Left lobe of liver (tissue), 2 donors: ENCODE results near the gene ARHGAP15. TPM values are rescaled to one million over a fixed set of nuclear protein-coding genes. Genes with fewer than 3 reads are reported as not detected.

Experiments
- ATAC-seq: fragments of 200-7000 bp; cut with Tn5 transposase; one replicate; pipeline ENCODE4 v1.9.1; 2020; ENCODE audit warnings: mild to moderate bottlenecking, moderate library complexity
- DNase-seq: peaks from one replicate; pipeline ENCODE4 v3.0.0-alpha.2; 2020; ENCODE audit warnings: low spot score
- total RNA-seq: library from RNA; stranded (reverse); gene quantifications from one replicate; pipeline ENCODE4 v1.2.1, GENCODE V29; 2021
- donor health status: DM: no; HTN: no; CAD: no; lungs with moderate emphysema.
- donor health status: DM: no; HTN: yes; CAD: no.

The ARHGAP15 gene
- total RNA-seq, 1 donor from 2014 or later = 2.3 TPM

DNA sequence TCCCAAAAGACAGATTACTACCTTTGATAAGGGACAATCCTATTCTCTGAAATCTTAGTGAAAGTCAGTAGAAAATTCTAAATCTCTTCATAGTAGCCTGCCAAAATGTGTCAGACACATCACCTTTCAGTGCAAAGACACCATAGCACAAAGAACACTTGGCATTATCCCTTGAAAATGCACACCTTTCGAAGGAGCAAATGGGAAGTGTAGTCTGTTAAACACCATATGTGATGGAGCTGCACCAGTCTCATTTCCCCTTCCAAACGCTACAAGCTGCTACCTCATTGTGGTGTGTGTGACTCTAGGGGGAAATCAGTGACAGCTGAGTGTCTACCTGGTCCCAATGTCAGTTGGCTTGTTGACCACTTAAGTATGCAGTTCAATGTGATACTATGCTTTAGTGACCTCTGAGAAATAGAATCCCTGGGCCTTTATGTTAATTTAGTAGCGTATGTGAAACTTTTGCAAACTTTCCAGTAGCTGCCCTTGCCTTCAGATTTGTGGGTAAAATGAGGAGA is 551.7 kb downstream of the ARHGAP15 start:
- ATAC-seq (no peak), DNase-seq (no peak)

DNA sequence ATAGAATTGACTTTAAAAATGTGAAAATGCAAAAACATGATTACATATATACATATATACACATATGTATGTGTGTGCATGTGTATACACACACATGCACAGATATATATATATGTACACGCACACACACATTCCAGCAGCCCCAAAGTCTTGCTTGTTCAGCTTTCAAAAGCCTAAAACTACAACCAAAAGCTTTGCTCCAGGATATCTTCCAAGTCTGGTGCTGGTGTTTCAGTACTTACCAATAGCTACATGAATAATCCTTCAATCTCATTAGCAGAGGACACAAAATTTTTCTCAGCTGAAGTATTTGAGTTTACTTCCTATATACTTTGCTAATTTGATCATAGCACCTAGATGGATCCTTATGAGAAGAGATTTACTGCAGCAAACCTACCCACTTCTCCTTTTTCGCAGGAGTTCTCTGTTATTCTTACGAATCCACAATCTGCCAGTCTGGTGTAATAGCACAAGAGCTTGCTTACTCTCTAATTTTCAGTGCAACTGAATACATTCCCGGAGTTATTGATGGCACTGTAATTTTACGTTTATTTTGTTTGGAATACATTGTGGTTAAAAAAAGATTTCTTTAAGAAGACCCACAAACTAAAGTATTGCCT is 553.3 kb downstream of the ARHGAP15 start:
- ATAC-seq (no peak), DNase-seq (no peak)

DNA sequence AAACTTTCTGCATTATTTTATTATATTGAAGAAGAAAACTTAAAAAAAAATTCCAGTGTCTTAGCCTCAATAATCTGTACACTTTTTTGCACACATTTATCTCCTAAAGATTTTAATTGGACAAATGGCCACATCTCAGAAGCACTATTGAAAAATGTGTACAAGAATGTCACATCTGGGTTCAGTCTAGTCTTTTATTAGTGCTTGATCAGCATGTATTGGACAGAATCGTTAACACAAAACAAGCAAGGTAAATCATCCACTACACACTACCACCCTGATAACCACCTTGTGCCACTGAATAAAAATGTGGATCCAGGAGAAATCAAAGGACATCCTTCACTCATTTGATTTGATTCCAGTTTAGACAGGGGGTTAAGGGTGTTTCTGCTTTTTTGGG is 554.8 kb downstream of the ARHGAP15 start:
- DNase-seq (no peak), ATAC-seq (no peak)

DNA sequence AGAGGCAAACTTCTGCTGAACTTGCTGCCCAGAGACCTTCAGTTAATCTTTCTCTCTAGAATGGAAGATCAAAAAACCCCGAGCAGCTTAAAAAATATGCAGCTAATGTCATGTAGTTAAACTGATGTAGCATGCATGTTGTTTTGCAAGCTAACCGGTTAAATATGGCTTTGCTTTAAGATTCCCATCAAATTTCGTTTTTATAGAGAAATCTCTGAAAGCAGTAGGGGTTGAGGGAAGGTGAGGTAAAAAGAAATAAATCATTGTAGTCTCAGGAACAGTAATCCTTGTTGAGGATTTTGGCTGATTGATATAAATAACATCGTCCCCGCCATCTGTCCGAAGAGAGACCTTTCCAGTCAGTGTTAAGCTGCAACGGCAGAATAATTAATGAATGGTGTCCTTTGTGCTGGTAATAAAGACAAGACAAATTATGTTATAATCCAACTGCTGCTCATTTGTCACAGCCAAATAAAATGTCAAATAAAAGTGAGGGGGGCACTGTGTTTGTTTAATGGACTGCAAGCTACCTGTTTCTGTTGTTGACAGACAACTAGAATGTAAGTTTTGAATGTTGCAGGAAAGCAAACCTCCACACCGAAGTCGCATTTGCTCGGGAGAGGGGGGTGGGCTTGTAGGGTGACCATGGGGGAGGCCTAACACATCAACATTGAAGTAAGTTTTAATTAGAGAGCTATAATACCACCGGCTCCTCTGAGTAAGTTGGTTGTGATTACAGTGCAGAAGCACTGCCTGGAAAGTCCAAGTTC is 555.5 kb downstream of the ARHGAP15 start:
- no peak for DNase-seq
- ATAC-seq = no peak

DNA sequence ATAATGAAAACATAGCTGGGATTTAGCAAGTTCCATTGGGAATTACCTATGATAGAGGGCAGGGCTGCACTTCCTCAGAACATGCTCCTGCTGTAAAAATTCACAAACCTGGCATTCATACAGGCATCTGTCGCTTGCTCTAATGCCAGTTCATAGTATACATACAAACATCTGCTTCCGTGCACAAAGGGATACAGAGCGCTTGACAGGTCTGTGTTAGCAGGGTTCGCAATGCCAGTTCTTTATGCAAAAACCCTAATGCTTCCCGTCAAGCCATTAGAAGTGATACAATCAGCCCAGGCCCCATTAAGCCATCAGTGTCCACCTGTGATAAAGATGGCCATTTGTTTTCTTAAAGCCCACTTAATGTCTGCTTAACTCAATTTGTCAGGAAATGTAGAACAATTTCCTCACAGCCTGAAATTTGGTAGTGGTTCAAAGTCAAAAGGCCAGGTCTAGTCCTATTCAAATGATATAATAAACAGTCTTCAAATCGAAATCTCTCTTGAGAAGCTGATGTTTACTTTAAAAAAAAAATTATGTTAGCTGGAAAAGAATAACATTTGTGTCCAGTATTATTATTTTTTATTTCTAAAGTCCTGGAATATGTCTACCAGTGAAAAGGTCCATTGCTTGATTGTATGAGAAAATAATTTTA is 556.3 kb downstream of the ARHGAP15 start:
- no peak for DNase-seq

DNA sequence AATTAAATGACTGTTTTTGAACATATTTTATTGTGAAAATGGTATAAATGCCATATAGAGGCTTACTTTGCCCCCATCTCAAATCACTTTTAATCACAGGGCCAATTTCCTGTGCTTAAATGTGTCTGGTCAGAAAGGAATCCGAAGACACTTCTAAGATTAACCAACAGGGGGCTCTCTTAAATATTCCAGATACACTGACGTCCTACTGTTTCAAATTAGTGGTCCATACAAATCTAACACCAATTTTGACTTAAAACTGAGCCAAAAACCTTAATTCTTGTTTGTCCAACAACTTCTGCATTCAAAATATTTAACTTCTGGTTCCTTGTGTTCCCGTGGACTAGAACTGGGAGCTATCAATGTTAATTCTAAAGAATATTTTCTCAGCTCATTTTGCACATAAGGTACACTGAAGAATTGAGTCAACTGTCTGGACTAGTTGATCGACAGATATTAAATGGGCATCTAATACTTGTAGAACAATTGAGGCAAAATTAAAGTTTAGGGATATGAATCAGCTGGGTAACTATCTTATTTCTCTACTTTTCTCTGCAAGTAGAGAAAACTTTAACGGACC is 557.5 kb downstream of the ARHGAP15 start:
- DNase-seq (no peak), ATAC-seq (peak; percentile 62)

More for the DNA sequence above, 556.3 kb downstream of the ARHGAP15 start:
- ATAC-seq = no peak

DNA sequence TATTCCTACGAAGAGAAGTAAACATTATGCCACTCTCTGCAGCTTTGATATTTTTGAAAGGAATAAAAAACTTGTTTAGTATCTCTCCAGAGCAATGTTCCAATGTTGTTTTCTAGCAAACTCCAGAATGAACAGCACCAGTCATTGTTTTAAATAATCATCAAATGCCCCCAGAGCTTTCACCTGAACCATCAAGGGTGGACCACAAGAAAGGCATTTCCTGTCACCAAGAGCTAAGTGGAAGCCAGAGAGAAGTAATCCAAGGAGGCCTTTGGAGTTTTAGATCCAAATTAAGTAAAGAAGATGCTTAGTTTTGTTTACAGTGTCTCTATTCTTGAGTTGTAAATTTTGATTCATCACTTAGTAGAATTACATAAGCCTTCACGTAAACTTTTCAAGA is 559.0 kb downstream of the ARHGAP15 start:
- DNase-seq (no peak), ATAC-seq (no peak)

DNA sequence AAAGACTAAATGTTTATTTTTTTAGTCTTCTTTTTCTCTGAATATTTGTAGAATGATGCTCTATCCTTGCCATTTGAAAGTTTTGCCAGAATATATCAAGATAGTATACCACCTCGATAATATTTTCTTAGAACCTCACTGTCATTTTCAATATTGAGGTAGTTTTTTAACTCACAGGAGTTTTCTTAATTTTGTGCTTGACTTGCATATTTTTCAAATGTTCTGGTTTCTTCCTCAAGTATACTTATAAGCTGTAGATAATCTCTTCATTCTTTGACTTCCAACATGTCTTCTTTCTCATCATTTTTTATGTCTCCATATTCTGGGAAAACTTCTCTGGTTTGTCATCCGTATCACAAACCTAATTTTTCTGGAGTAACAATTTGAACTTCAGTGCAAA is 559.6 kb downstream of the ARHGAP15 start:
- DNase-seq = no peak
- ATAC-seq = no peak

DNA sequence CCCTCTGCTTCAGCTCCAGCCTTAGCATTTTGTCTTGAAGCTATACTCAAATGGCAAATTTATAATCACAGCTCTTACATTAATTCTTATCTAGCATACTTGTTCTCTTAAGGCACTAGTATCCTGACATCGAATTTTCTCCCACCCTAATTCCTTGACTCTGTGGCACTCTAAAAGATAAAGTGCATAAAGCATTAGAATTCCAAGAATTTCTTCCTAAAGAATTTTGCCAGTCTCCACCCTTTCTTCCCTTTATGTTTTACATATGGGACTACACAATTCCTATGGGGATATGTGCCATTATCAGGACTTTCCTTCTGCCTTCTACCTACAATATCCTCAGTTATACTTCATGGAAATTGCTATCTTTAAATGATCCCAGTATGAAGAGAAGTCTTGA is 560.3 kb downstream of the ARHGAP15 start:
- no peak for ATAC-seq

DNA sequence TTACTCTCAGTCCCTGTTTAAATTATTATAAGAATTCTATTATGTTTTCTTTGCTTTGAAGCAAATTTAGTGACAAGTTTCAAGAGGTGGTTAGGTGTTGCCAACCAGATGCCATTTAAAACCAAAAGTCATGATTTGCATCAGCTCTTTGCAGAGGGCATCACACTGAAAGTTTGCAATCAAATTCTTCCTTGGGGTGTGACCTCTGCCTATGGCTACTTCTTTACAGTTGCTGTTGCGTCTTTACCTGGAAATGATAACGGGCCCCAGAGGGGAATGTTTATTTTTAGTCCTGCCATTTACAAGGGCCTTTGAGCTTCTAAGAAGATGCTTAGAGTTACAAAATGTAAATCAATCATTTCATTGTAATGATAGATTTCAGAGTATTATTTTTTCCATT is 561.0 kb downstream of the ARHGAP15 start:
- ATAC-seq (no peak), DNase-seq (no peak)

More for the DNA sequence above, 560.3 kb downstream of the ARHGAP15 start:
- no peak for DNase-seq

DNA sequence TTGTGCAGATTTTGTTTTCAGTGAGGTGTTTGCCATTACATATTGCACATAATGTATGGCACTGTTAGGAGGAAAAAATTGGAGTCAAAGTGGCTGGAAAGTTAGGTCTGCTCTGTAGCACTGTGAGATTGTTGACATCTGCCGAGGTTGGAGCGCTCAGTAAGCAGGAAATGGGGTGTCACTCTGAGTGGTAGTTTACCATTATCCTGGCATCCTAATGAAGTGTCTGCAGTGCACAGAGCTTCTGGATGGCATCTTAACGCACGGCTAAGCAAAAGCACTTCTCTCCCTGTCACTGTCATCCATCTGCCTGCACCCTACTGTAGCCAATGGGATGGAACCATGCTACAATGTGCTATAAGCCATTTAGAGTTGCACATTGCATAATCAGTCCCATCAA is 561.9 kb downstream of the ARHGAP15 start:
- ATAC-seq (no peak), DNase-seq (no peak)

DNA sequence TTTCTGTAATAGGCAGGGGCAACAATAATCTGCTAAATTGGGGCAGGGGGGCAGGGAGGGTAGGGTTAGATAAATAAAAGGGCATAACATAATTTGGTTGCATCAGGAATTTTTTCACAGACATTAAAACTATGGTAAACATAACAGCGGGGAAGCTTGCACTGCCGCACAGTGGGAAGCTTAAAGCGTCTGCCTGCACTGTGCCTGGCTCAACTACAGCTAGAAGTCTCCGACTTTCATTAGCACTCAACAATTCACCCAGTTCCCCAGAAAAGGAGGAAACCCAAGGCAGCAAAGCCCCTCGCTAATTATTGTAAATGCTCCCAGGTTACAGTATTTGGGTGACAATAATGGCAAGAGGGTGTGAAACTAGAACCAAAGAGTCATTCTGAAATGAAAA is 562.9 kb downstream of the ARHGAP15 start:
- no peak for DNase-seq
- ATAC-seq = no peak

DNA sequence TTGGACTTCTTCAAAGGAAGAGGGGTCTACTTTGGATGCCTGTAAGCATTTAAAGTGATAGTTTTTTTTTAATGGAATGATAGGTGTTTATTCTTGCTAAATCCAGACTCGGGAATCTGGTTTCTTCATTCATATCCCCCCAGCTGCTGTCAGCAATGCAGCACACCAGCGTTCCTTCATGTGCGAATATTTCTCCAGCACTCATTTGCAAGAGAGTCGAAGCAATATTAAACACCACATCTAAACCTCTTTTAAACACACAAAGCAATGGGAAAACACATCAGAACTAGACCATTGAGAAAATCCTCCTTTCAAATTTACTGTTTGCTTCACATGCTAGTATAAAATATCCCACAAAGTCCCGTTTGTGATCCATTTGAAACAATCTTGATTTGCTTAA is 563.7 kb downstream of the ARHGAP15 start:
- DNase-seq (no peak), ATAC-seq (no peak)

DNA sequence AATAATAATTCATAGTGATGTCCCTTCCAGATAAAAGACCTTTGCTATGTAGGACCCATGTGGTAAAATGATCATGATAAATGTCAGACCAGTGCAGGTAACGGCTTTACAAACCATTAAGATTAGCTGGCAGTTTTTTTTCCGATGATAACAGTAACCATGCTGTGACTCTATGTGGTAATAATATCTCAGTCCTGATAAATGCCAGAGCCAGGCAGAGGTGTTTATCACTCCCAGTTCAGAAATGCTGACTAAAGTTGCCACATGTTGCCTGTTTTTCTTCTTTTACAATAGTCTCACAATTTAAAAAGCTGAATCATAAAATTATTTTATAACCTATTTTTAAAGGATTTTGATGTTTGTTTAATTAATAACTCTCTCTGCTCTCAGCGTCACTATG is 565.1 kb downstream of the ARHGAP15 start:
- DNase-seq = no peak
- ATAC-seq = no peak

DNA sequence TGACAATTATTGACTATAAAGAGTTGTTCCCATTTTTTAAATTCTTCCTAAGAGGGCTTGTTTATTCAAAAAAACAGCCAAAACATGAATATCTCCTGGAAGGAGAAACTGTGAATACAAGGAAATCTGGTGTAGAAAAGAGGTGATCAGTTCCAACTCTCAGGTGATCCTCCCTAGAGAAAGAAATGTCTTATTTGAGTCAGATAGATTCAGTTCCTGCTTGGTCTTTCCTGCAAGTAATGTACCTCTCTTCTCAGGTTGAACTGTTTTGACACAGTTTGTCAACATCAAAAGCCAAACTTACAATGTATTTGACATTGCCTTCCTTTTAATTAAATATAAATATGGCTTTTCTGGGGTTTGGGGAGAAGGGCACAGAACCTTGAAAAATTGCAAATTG is 567.4 kb downstream of the ARHGAP15 start:
- DNase-seq (no peak), ATAC-seq (no peak)

DNA sequence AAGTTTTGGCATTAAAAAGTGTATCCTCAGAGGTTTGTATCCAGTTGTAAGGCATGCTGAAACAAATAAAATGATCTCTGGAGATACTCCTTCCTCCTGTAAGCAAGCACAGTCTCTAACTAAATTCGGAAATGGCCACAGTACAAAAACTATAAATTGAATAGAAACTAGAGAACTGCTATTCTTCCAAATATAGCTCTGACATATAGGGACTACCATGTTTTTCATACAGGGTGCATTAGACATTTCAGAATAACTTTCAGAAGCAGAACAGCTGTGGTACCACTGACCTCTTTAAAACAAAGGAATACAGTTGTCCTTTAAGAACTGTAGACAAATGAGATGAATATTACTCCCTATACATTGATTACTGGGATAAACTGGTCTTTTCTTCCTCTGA is 568.5 kb downstream of the ARHGAP15 start:
- ATAC-seq = no peak
- DNase-seq = no peak

DNA sequence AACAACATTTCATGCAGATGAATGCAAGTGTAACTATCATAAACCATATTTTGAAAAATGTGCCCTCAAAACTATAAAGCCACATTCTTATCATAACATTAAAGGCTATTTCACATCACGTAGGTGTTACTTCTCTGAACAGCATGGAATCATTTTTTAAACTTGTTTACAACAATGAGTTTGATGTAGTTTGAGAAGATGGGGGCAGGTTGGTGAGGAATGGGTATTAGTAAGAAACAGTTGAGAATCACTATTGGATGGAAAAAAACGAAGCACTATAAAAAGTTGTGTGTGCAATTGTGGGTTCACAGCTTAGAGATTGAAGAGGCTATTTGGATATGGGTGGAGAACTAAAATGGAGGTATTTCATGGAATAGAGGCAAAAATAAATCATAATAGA is 569.1 kb downstream of the ARHGAP15 start:
- DNase-seq (no peak), ATAC-seq (no peak)

DNA sequence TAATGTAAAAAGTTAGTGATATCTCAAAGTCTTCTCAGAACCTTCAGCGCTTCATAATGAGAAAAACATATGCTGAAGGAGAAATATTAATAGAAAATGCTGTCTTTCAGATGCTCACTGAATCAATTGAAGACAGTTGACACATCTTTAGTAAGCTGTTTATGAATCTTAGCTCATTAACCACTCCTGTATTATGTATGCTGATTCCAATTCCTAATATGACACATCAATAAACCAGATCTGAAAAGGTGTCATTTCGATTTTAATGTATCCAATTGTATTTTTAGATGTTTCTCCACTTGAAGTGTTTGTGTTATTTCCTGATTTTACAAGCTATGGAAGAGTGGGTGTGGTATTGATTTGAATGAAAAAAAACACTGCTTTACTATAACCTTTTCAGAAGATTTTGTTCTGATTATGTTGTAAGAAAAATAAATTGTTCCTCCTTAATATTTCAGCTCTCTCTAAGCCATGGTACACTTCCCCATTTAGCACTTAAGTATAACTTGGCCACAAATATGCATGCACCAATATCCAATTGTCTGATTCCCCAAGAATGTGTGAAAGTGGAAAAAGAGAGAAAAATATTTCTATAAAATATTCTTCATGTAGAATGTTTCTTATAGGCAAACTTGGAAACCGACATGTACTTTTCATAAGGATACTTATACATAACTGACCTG is 569.8 kb downstream of the ARHGAP15 start:
- no peak for ATAC-seq
- no peak for DNase-seq

DNA sequence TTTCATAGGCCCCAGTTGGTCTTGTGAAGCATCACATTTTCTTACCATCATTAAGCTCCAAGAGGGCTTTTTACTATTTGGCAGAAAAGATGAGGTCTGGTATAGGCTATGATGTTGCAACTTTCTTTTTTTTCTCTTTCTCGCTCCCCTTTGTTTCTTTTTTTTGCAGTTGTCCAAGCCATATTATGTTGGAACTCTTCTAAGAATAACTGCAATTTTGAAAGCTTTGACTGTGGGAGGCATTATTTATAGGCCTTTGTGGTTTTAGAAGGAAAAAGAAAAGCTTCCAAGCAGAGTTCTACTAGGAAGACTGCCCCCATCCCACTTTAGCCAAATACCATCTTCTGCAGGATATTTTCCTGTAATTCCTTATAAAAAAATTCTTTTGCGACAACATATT is 571.6 kb downstream of the ARHGAP15 start:
- ATAC-seq (no peak), DNase-seq (no peak)

DNA sequence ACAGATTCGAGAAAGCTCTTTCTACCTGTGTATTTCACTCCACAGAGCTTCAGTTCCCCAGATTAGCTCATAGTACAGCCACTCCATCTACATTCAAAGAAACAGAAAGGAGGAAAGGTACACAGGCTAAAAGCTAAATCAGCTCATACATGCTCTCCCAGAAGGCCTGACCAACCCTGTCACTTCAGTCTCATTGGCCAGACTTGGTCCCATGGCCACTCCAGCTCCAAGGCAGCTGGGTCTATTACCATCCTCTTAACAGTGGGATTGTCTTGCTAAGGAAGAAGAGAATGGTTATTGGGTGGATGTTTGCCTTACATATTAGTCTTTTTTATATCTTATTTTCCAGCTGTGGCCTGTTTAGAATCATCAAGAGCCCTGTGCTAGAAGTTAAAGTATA is 572.6 kb downstream of the ARHGAP15 start:
- ATAC-seq = no peak

DNA sequence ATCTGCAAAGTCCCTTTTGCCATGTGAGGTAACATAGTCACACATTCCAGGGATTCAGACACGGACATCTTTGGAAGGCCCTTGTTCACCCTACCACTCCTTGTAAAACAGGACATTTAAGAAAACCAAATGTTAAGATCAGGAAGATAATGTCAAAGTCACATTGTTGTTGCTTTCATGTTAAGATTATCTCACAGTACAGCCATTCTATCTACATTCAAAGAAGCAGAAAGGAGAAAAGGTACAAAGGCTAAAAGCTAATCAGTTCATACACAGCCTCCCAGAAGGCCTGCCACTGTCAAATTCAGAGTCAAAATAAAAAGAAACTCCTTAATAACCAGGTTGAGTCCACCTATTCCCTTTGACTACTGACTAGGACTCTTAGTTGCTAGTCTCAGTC is 573.7 kb downstream of the ARHGAP15 start:
- no peak for DNase-seq

More for the DNA sequence above, 572.6 kb downstream of the ARHGAP15 start:
- DNase-seq = no peak

More for the DNA sequence above, 573.7 kb downstream of the ARHGAP15 start:
- no peak for ATAC-seq
